Jurkat, Clone E6-1 (cell line): ENCODE data around the gene CFAP99.

ENCODE experiments used
- DNase-seq: peaks from one replicate; pipeline ENCODE4 v3.0.0-alpha.2; 2011; ENCODE audit warnings: low read depth, low spot score
- H3K4me3 ChIP-seq: 2 replicates; pipeline ENCODE4 v1.5.1; 2011; ENCODE audit warnings: mild to moderate bottlenecking, low read length, control low read depth, moderate library complexity

The CFAP99 gene

DNA sequence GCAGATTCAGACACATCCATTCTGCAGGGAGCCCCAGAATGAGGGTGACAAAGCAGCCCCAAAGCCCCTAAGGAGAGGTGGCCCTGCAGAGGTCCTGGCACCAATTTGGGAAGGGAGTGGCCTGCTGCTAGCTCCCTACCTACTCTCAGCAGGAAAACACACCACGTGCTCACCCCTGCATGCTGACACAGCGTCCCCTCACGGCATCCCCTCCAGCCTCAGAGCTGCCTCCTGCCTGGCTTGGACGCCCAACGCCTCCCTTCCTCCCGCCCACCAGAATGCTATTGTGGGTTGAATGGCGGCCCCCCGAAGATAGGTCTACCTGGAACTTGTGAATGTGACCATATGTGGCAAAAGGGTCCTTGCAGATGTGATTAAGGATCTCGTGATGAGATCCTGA lies 29.1 kb upstream of the CFAP99 start:
- no peak for DNase-seq
- H3K4me3 ChIP-seq: no peak overlapping the region

- DNase-seq: no peak
- H3K4me3 ChIP-seq: no peak overlapping the region
Measured at GRCh38 chr4:2390146-2390545, 28.6 kb upstream of the CFAP99 start.

- no peak overlapping the region for H3K4me3 ChIP-seq
- no peak for DNase-seq
Measured at GRCh38 chr4:2390784-2391421, 27.9 kb upstream of the CFAP99 start.

DNA sequence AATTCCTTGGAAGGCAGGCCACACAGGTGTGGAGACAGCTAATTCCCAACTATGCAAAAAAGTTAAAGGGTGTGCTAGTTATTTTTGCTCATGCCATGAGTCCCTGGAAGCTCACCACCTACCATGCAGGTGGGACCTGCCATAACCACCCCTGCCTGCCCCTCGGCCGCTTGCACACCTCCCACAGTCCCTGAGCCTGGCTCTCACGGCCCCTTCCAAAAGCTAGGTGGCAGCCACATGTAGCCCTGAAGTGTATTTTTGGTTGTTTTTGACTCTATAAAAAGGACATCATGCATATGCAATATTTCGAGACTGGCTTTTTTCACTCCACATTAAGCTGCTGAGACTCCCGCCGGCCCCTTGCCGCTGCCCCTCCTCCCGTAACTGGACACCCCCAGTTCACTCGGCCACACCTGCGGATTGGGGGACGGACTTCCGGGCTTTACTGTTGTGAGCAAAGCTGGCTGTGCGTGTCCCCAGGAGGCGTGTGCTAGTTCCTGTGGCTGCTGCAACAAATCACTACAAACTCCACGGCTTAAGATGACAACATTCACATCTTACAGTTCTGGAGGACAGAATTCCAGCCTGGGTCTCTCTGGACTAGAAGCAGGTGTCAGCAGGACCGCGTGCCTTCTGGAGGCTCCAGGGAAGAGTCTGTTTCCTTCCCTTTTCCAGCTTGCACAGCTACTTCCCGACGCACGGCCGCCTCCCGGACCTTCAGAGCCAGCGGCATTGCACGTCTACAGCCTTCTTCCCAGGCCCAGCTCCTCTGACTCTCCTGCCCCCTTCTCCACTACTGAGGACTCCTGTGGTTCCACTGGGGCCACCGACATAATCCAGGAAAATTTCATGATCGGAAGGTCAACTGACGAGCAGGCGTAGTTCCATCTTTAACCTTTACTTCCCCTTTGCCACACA lies 25.1 kb upstream of the CFAP99 start:
- no peak for DNase-seq
- H3K4me3 ChIP-seq: no peak overlapping the region

- no peak for DNase-seq
Measured at GRCh38 chr4:2394528-2394927, 24.2 kb upstream of the CFAP99 start.

DNA sequence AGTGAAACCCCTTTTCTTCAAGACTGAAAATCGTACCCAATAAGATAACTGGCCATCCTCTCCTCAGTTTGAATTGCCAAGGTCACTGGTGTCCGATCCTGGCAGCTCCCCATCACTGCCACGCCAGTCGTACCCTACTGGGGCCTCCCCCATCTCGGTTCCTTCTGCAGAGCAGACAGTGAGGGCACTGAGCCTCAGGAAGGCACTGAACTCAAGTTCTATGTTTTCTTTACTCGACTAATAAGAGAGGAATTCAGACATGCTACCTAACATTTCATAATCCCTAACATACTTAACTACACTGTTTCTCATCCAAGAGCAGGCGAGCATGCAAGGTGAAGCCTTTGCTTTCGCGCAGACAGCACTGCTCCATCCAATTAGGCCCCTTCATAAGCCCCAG lies 23.7 kb upstream of the CFAP99 start:
- no peak overlapping the region for H3K4me3 ChIP-seq
- DNase-seq: no peak

More at GRCh38 chr4:2394528-2394927, 24.2 kb upstream of the CFAP99 start:
- no peak overlapping the region for H3K4me3 ChIP-seq

DNA sequence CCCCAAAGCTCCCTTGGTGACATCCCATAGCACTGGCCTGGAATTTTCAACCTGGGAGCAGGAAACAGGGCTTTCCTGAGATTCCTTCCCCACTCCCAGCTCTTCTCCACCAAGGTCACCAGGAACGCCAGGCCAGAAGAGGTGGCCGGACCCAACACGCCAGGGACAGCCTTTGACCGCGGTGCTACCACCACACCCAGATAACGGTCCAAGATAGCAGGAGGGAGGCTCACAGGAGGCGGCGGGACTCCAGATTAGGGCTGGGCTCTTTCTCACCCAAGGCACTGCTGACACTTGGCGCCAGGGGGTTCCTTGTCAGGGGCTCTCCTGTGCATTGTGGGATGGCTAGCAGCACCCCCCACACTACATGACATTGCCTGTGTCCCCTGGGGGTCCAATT lies 23.2 kb upstream of the CFAP99 start:
- no peak overlapping the region for H3K4me3 ChIP-seq

DNA sequence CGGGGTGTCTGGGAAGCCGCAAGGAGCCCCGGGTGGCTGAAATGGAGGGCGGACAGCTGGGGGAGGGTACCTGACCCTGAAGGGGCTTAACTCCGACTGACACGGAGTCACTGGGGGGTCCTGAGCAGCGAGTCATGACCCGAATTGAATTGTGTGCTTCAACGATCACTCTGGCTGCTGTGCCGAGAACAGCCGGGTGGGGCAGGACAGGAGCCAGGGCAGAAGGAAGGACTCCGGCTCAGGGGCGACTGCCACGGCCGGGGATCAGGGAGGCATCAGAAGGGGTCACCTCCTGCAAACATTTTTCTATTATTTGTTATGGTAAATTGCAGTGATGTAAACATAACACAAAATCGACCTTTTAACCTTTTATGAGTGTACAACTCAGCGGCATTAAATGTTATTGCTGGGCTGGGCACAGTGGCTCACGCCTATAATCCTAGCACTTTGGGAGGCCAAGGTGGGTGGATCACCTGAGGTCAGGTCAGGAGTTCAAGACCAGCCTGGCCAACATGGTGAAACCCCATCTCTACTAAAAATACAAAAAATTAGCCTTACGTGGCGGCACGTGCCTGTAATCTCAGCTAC lies 21.9 kb upstream of the CFAP99 start:
- no peak for DNase-seq
- no peak overlapping the region for H3K4me3 ChIP-seq

More for the DNA sequence above, 23.2 kb upstream of the CFAP99 start:
- no peak for DNase-seq

DNA sequence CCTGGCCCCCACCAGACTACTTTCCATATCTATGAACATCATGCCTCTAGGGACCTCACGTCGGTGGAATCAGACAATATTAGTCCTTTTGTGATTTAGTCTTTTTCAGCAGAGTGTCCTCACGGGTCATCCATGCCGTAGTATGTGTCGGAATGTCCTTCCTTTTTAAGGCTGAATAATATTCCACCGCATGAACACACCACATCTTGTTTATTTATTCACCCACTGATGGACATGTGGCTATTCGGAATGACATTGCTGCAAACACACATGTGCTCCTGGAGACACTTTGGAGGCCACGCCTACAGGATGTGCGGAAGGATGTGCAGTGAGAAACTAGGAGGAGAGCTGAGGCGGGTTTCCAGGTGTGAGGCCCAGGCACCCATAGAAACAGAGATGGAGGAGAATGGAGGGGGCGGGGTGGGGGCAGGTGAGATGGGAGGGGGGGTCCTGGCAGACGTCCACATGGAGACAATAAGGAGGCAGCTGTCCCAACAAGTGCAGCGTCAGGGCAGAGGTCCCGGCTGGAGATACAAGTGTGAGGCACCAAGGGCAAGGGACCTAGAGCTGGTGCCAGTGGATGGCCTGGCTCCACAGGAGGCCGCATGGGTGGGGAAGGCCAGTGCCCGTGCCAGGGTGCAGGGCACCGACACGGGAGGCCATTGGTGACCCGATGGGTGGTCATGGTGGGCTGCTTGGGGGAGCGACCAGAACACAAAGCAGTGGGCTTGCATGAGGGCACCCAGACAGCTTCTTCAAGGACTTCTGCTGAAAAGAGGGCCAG lies 21.0 kb upstream of the CFAP99 start:
- no peak for DNase-seq
- H3K4me3 ChIP-seq: no peak overlapping the region

- no peak for DNase-seq
Measured at GRCh38 chr4:2399216-2399615, 19.5 kb upstream of the CFAP99 start.

DNA sequence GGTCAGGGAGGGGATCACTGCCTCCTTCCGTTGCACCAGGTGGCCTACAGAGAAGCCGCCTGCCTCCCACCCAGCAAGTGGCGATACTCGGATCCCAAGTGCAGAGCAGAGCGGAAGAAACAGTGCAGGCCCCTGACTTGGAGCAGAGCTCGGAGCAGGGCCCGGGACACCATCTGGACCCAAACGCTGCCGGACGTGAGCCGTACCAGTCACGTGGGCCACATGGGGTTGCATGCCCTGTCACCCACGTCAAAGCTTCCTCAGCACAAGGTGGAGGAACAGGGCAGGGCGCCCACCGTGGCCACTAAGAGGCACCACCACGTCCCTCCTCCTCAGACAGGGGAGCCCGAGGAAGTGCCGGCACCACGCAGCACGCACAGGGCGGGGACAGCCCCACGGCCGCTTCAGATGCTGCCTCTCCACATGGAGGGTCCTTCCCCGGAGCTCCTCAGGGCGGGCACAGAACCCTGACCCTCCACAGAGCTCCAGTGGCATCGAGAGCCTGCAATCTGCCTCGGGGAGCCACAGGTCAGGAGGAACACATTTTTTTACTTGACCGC lies 19.0 kb upstream of the CFAP99 start:
- DNase-seq: no peak

More at GRCh38 chr4:2399216-2399615, 19.5 kb upstream of the CFAP99 start:
- H3K4me3 ChIP-seq: no peak overlapping the region

GRCh38 chr4:2400841-2401609 lies 17.7 kb upstream of the CFAP99 start:
- DNase-seq: no peak
- H3K4me3 ChIP-seq: no peak overlapping the region

More for the DNA sequence above, 19.0 kb upstream of the CFAP99 start:
- no peak overlapping the region for H3K4me3 ChIP-seq

DNA sequence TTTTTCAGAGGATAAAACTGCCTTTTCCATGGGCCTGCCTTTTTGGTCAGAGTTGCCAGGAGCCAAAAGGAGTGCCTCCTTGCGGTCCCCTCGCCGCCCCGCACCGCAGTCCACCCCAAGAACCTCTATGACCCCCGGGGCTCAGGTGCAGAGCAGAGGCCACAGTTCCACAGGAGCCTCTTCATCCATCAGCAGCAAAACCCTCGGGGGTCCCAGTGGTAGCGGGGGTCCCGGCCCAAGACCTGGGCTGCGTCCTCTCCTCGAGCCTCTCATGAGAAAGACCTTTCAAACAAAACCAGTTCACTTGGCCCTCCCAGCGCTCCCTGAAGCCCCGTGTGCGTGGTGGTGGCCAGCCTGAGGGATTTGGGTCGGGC lies 17.2 kb upstream of the CFAP99 start:
- DNase-seq: no peak
- H3K4me3 ChIP-seq: no peak overlapping the region

DNA sequence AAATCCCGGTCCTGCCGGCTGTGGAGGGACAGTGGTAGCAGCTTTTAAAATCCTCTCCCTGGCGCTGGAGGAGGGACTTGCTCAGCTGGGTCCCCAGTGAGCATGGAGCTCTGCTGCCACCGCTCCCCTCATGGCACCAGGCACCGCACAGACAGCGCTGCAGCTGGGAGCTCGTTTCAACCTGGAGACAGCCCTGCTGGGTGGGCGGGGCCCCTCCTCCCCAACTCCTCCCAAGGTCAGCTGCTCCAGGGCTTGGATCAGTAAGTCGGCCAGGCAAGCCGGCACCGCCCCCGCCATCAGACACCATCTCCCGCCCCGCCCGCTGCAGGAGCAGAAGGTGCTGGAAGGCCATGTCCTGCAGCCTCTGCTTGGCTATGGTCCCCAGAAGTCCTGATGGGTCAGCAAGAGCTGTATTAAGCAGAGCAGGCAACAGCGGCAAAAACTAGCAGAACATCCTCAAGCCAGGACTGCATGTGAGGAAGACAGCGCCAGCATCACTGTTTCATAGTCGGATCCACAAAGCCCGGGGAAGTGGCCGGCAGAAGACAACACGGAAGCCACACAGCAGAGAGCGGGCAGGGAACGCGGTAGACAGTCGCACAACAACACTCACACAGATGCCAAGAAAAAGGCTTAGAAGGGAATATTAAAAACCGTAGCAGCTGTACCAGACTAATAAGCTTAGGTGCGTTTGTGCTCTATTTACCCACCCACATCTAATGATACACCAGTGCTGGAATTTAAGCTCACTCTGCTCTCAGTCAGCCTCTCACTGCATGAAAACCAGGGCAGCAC lies 16.5 kb upstream of the CFAP99 start:
- DNase-seq: no peak

DNA sequence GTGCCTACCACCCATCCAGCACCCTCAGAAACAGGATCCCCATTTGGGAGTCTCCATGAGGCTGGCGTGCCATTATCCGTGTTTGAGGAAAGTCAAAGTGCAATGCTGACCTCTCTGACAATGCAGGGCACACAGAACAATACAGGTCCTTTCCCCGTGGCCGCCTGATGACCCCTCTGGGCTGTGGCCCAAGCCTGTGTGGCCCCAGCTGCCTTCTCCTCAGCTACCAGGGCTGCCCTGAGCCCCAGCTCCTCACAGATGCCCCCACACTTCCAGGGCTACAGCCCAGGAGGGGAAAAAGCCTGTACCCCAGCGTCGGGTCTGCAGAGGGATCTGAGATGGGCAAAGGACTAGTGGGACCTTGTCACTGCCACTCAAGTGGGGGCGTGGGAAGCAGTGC lies 15.8 kb upstream of the CFAP99 start:
- DNase-seq: no peak
- H3K4me3 ChIP-seq: no peak overlapping the region

More for the DNA sequence above, 16.5 kb upstream of the CFAP99 start:
- no peak overlapping the region for H3K4me3 ChIP-seq

DNA sequence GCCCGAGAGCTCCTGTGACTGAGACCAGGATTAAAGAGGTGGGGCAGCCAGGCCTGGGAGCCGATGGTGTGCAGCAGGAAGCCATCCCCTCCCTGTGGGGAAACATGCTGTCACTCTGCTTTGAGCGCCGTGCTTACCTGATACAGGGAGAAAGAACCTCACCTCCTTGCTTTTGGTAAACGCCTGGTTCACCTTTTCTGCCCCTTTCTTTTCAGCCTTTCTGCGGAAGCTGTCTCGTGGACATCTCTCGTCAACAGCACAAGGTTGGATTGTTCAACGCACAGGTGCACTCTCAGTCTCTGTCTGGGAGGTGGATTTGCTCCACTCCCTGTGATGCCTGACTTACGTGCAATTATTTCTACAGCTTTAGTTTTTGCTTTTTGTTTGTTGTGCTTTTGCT lies 12.3 kb upstream of the CFAP99 start:
- no peak for DNase-seq
- H3K4me3 ChIP-seq: no peak overlapping the region

GRCh38 chr4:2406920-2407319 lies 11.8 kb upstream of the CFAP99 start:
- no peak overlapping the region for H3K4me3 ChIP-seq
- no peak for DNase-seq

GRCh38 chr4:2407991-2408342 lies 10.8 kb upstream of the CFAP99 start:
- H3K4me3 ChIP-seq: no peak overlapping the region
- DNase-seq: no peak
